MCF 10A (cell line): ENCODE measurements around the gene PACRG. TPM values are rescaled to one million over a fixed set of nuclear protein-coding genes. Genes with fewer than 3 reads are reported as not detected.

Experiments used
- BruUV-seq: library from RNA; stranded (reverse); fragments of 400-500 nt; replicated peaks from 2 replicates; lab custom pipeline; 2021; lab: Mats Ljungman, UMichigan
- CTCF ChIA-PET: fragments of 300-600 bp; sonication (Branson Sonifier 250); formaldehyde crosslinking; extraction: SDS; loops from one replicate; lab custom pipeline; 2021; ENCODE audit warnings: antibody characterized with exemption, inconsistent platforms; lab: Yijun Ruan, JAX
- POLR2A ChIA-PET: fragments of 300-600, 350-650 bp; sonication (Branson Sonifier 250); formaldehyde crosslinking; extraction: SDS; loops from one replicate; lab custom pipeline; 2020; ENCODE audit warnings: antibody characterized with exemption, inconsistent platforms; lab: Yijun Ruan, JAX
- DNase-seq: peaks from one replicate; pipeline ENCODE4 v3.0.0-alpha.2; 2018; ENCODE audit not compliant: unreplicated experiment
- H3K27ac Mint-ChIP-seq: one replicate; pipeline ENCODE4 v1.8.0; 2022; ENCODE audit warnings: mild to moderate bottlenecking, low read depth, mixed read lengths; ENCODE audit not compliant: unreplicated experiment
- H3K27me3 Mint-ChIP-seq: one replicate; pipeline ENCODE4 v1.8.0; 2022; ENCODE audit warnings: mixed read lengths; ENCODE audit not compliant: insufficient read depth, unreplicated experiment
- H3K36me3 Mint-ChIP-seq: one replicate; pipeline ENCODE4 v1.8.0; 2022; ENCODE audit warnings: mild to moderate bottlenecking, moderate library complexity, mixed read lengths; ENCODE audit not compliant: insufficient read depth, unreplicated experiment
- H3K4me1 Mint-ChIP-seq: one replicate; pipeline ENCODE4 v1.8.0; 2022; ENCODE audit warnings: mixed read lengths; ENCODE audit not compliant: insufficient read depth, unreplicated experiment
- H3K4me3 Mint-ChIP-seq: one replicate; pipeline ENCODE4 v1.8.0; 2022; ENCODE audit warnings: mild to moderate bottlenecking, moderate library complexity, mixed read lengths; ENCODE audit not compliant: unreplicated experiment
- H3K9me3 Mint-ChIP-seq: one replicate; pipeline ENCODE4 v1.8.0; 2022; ENCODE audit warnings: mixed read lengths; ENCODE audit not compliant: unreplicated experiment
- intact Hi-C: fragments of 100-400 bp; cut with micrococcal nuclease; formaldehyde crosslinking; loops from 2 replicates; pipeline ENCODE4 v1.14.1; 2022
- total RNA-seq: library from RNA; stranded (reverse); gene quantifications from 2 replicates; pipeline ENCODE4 v1.2.3, GENCODE V29; 2022
- TF ChIP-seq, protein P1 (sequence below): fragments of 200-600 bp; IDR thresholded peaks from one replicate; pipeline ENCODE4 v1.8.0; 2022; ENCODE audit warnings: antibody characterized with exemption, mild to moderate bottlenecking; ENCODE audit not compliant: unreplicated experiment

Gene PACRG
- total RNA-seq, 1 experiment from 2014 or later: not detected

DNA sequence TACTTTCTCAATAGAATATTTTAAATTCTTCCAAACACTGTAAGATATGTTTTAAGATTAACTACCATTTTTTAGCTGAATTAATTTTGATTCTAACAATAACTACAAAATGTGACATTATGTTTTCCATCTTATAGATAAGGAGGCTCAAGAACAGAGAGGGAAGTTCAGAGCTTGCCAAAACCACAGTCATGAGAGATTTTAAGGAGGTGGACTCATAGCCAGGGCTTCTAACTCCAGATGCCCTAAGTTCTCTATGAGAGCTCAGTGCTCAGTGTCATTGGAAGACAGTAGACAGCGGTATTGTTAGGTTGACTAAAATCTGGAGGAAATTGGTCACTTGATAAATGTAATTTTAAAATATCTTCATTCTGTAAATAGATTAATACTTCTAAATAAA, 144.2 kb downstream of the PACRG start:
- no peak overlapping the region for H3K4me3 Mint-ChIP-seq
- H3K36me3 Mint-ChIP-seq: no peaks in the 10 kb centered on the region
- no peaks in the 10 kb centered on the region for H3K4me1 Mint-ChIP-seq
- no peaks in the 10 kb centered on the region for H3K9me3 Mint-ChIP-seq
- POLR2A ChIA-PET: no interaction called here
- no peak for DNase-seq
- BruUV-seq: no TSS peak
- intact Hi-C loops: no loop called here
- TF ChIP-seq, protein P1, sequence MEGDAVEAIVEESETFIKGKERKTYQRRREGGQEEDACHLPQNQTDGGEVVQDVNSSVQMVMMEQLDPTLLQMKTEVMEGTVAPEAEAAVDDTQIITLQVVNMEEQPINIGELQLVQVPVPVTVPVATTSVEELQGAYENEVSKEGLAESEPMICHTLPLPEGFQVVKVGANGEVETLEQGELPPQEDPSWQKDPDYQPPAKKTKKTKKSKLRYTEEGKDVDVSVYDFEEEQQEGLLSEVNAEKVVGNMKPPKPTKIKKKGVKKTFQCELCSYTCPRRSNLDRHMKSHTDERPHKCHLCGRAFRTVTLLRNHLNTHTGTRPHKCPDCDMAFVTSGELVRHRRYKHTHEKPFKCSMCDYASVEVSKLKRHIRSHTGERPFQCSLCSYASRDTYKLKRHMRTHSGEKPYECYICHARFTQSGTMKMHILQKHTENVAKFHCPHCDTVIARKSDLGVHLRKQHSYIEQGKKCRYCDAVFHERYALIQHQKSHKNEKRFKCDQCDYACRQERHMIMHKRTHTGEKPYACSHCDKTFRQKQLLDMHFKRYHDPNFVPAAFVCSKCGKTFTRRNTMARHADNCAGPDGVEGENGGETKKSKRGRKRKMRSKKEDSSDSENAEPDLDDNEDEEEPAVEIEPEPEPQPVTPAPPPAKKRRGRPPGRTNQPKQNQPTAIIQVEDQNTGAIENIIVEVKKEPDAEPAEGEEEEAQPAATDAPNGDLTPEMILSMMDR: no peak
- CTCF ChIA-PET: interaction anchor here (1.0 kb wide), 1 partner anchor 315 kb away, joined by 3 read pairs; no protein-coding TSS in a partner anchor
- no peaks in the 10 kb centered on the region for H3K27me3 Mint-ChIP-seq
- no peak overlapping the region for H3K27ac Mint-ChIP-seq

DNA sequence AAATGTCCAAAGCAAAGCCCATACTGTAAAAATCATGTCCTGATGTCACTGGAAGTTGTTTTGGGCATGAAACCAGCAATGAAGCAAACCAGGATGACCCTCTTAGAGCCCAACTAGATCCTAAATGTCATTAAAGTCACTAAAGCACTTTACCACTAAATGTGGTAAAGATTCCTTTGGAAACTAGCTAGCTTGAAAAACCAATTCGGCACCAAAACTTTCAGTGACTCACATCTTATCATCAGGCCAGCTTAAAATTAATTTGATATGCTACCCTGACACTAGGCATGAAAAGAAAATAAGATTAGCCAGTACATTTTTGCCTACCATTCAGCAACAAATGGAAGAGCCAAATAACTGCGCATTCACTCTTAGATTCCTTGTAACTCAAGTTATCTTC, 145.8 kb downstream of the PACRG start:
- H3K4me1 Mint-ChIP-seq: no peaks in the 10 kb centered on the region
- no peaks in the 10 kb centered on the region for H3K36me3 Mint-ChIP-seq
- intact Hi-C loops: no loop called here
- no peak overlapping the region for H3K27ac Mint-ChIP-seq
- H3K4me3 Mint-ChIP-seq: no peak overlapping the region
- no peaks in the 10 kb centered on the region for H3K9me3 Mint-ChIP-seq
- TF ChIP-seq, protein P1: no peak
- no TSS peak for BruUV-seq
- ChIA-PET CTCF (no interaction called here), POLR2A (no interaction called here)
- no peak for DNase-seq
- H3K27me3 Mint-ChIP-seq: no peaks in the 10 kb centered on the region

DNA sequence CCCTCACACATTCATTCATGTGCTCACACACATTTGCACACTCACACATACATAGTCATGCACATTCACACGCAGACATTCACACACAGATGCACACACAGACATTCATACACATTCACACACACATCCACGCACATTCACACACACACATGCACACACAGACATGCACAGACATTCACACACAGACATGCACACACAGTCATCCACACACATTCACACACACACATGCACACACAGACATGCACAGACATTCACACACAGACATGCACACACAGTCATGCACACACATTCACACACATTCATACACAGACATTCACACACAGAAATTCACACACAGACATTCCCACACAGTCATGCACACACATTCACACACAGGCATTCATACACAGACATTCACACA, 147.3 kb downstream of the PACRG start:
- intact Hi-C loops: no loop called here
- Mint-ChIP-seq H3K4me1 (no peaks in the 10 kb centered on the region), H3K27me3 (no peaks in the 10 kb centered on the region), H3K27ac (no peak overlapping the region), H3K36me3 (no peaks in the 10 kb centered on the region), H3K4me3 (no peak overlapping the region), H3K9me3 (no peaks in the 10 kb centered on the region)
- POLR2A ChIA-PET: no interaction called here
- CTCF ChIA-PET: no interaction called here
- TF ChIP-seq, protein P1: no peak
- no TSS peak for BruUV-seq
- DNase-seq: no peak

DNA sequence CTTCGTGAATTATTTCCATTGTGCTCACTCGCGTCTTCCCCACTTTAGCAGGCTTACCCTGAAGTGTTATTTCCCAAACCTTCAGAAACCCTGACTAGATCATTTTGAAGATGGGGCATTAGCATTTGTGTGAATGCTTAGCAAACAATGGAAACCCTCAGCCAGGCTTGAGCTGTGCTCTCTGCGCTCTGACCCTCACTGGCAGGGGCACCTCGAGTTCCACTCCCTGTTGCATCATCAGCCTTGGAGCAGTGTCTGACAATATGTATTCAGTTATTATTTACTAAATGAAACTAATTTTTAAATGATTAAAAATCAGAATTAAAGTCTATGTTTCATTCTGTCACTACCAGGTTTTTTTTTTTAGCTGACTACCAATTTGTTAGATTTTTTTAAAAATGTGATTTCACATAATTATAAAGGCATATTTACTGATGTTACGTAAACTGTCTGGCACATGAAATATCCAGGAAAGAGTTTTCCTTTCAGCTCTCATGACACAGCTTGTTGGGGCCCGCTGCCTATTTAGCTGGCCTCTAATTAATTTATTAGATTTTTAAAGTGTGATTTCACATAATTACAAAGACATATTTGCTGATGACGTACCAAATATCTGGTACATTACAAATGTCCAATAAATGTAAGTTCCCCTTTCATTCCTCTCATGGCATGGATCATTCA, 155.2 kb downstream of the PACRG start:
- no TSS peak for BruUV-seq
- Mint-ChIP-seq H3K36me3 (no peaks in the 10 kb centered on the region), H3K9me3 (no peaks in the 10 kb centered on the region), H3K4me1 (no peaks in the 10 kb centered on the region), H3K27me3 (no peaks in the 10 kb centered on the region), H3K27ac (no peak overlapping the region), H3K4me3 (no peak overlapping the region)
- TF ChIP-seq, protein P1: no peak
- ChIA-PET POLR2A (interaction anchor here (1.0 kb wide), 1 partner anchor 50 kb away, joined by 3 read pairs; no protein-coding TSS in a partner anchor), CTCF (interaction anchor here (0.6 to 0.8 kb wide), 3 partner anchors 139 to 1239 kb away, joined by 3 to 5 read pairs (median 3); no protein-coding TSS in a partner anchor)
- intact Hi-C loops: no loop called here
- no peak for DNase-seq
